Endothelial cell of hepatic sinusoid (primary cell): ENCODE measurements around the gene SPINDOC.
"Not testable (repeated sequence)": the region's sequence is repeated elsewhere in the genome, so short reads cannot be mapped to it uniquely, and the experiment has no call there.

Experiments used
- in situ Hi-C: cut with HindIII; loops from 2 replicates; pipeline ENCODE4 v1.10.0; 2017; ENCODE audit warnings: low sequenced_read_pairs

Gene SPINDOC

GRCh38 chr11:63813035-63813562 is at the start of gene SPINDOC:
SPINDOC (plus strand) TSS chr11:63813456; CDS start chr11:63813687, 231 bp downstream.
- in situ Hi-C loops = loop anchor here (10.0 kb wide), 1 partner anchor 122 kb away; the partner anchor contains the start of gene NAA40

DNA sequence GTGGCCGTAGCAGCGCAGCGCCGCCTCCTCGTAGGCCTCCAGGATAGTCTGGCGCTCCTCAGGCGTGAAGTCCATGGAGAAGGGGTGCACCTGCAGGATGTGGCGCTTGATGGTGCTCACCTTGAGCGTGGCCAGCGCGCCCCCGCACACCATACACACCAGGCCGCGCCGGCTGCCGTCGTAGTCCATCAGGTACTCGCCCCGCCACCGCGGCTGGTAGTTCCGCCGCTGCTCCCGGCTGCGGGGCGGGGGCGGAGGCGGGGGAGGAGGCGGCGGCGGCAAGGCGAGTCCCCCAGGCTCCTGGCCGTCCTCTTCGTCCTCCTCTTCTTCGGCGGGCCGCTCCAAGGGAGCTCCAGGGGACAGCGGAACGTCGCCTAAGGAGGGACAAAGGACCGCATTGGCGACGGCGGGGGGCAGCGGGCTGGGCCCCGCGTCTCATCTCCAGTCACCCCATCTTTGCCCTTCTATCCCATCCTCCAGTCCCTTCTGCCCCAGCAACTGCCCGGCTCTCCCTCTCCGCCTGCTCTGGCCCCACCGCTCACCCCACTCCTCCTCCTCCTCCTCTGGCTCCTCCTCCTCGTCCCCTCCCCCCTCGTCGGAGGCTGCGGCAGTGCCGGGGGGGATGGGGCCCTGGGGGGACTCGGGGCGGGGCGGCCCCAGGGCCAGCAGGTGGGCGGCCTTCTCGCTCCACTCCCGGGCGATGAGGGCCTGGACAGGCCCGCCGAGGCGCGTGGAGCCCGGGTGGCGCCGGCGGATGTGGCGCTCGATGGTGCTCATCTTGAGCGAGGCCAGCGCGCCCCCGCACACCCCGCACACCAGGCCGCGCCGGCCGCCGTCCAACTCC is 49.5 kb upstream of the SPINDOC start:
- in situ Hi-C loops = no loop called here

DNA sequence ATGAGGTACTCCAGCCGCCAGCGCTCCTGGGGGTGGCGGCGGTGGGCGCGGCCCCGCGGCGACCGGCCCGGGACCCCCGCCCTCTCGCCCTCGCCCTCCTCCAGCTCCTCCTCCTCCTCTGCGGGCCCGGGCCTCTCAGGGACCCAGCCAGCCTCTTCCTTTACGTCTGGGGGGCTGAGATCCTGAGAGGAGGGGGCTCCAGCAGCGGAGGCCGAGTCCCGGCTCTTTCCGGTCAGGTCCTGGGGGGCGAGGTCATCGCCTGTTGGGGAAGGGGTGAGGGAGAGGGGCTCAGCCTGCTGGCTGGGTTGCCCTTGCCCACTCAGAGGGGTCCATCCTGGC is 48.9 kb upstream of the SPINDOC start:
- in situ Hi-C loops = no loop called here

- in situ Hi-C loops = no loop called here
Observed at GRCh38 chr11:63764679-63765647, 48.3 kb upstream of the SPINDOC start.

GRCh38 chr11:63765688-63766241 is 47.5 kb upstream of the SPINDOC start:
- in situ Hi-C loops = no loop called here

DNA sequence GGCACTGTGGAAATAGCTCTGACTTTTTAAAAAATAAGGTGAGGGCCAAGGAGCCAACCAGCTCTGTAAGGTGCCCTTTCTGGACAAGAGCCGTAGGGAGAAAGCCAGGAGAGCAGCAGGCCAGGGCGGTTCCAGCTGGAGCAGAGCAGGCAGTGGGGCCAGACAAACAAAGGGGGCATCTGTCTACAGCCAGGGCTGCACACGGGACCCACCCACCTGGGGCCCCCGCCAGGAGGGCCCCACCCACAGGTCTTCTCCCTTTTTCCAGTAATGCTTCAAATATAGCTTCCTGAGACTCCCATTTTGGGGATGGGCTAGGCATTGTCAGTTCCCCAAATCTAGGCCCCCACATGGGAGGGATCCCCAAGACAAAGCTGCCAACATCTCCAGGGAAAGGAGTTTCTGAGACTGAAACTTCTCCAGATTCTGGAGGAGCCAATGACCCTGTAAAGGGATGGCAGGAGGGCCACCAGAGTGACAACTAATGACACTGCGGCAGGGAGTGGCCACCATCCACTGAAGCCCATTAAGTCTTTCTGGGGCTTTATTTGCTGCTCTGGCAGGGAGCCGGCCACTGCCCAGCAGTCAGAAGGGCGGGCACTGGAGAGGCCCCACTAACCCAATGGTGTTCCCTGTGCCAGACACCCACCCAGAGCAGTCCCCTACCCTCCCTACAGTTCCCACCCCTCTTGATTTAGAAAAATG is 46.6 kb upstream of the SPINDOC start:
- in situ Hi-C loops = no loop called here

GRCh38 chr11:63767267-63767564 is 46.0 kb upstream of the SPINDOC start:
- in situ Hi-C loops = no loop called here

DNA sequence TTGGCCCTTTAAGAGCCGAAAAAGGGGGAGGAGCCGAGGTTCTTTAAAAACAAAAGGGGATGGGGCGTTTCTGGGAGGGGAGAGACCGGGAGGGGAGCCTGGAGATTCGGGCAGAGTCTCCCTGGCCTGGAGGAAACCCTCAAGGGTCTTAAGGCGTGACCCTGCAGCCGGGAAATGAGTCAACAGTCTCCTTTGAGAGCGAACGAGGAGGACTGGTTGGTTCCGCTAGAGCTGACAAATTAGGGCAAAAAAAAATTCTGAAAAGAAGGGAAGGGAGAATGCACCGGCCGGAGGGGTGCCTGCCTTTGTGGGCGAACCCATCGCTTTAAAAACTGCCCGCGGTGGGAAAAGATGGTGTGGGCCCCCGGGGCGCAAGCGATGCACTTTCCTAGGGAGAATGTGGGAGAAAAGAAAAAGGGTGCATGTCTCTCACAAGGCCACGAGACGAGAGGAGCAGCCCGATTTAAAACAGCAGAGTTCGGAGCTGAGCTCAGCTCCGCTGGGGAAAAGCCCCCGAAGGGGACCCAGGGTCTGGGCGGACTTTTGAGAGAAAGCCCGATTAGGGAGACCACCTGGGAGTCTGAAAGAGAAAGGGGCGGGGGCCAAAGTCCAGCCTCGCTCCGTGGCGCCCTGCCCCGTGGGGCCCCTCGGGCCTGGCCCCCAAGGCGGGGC is 45.6 kb upstream of the SPINDOC start:
- in situ Hi-C loops = no loop called here

- in situ Hi-C loops = no loop called here
Observed at GRCh38 chr11:63768237-63769041, 44.8 kb upstream of the SPINDOC start, which contains the start of gene ZFTA. ZFTA (minus strand) TSS chr11:63768775; CDS start chr11:63768622, 153 bp downstream.

- in situ Hi-C loops = no loop called here
Observed at GRCh38 chr11:63769042-63769713, 44.1 kb upstream of the SPINDOC start.

- in situ Hi-C loops = no loop called here
Observed at GRCh38 chr11:63769714-63770455, 43.4 kb upstream of the SPINDOC start.

GRCh38 chr11:63770763-63771162 is 42.5 kb upstream of the SPINDOC start:
- in situ Hi-C loops = no loop called here

DNA sequence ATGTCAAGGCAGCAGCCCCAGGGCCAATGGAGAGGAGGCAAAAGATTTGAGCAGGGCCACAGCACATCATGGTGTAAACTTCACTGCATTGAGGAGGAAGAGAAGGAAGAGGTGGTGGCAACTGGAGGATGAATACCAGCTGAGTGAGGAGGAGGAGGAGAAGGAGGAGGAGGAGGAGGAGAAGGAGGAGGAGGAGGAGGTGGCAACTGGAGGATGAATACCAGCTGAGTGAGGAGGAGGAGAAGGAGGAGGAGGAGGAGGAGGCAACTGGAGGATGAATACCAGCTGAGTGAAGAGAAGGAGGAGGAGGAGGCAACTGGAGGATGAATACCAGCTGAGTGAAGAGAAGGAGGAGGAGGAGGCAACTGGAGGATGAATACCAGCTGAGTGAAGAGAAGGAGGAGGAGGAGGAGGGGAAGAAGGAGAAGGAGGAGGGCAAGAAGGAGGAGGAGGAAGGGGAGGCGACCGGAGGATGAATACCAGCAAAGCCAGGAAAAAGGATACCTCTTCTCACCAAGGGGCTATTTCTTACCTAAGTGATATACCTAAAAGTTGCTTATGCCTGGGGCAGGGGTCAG is 41.4 kb upstream of the SPINDOC start:
- in situ Hi-C loops = not testable (repeated sequence)

DNA sequence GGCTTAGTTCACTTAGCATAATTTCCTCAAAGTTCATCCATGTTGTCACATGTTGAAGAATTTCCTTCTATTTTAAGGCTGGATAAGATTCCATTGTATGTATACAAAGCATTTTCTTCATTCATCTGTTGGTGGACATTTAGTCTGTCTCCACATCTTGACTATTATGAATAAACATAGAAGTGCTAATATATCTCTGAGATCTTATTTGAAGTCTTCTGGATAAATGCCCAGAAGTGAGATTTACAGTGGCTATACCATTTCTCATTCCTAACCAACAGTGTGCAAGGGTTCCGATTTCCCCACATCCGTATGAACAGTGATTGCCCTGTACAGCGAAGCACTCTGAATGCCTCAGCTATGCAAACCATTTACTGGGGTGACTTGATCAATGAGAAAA is 38.1 kb upstream of the SPINDOC start:
- in situ Hi-C loops = no loop called here

DNA sequence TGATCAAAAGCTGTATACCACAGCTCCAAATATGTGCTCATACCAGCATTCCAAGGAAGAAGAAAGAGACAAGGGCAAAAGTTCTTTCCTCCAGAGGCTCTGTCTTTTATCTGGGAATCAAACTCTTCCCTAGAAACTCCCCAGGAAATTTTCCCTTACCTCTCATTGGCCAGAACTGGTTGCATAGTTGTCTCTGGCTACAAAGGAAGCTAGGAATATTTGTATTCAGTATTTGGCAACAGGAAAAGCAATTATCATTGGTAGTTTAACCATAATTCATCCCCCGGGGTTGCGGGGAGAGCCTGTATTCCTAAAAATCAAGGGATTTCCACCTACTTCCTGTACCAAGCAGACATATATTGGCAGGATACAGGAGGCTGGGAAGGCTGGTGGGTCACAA is 34.2 kb upstream of the SPINDOC start:
- in situ Hi-C loops = no loop called here

GRCh38 chr11:63782749-63783148 is 30.5 kb upstream of the SPINDOC start:
- in situ Hi-C loops = loop anchor here (5.0 kb wide), 1 partner anchor 35 kb away; no protein-coding TSS in a partner anchor

GRCh38 chr11:63783925-63784592 is 29.2 kb upstream of the SPINDOC start:
- in situ Hi-C loops = loop anchor here (5.0 kb wide), 1 partner anchor 33 kb away; no protein-coding TSS in a partner anchor
